Stimulated activated CD8-positive, alpha-beta memory T cell treated with anti-CD3 and anti-CD28 coated beads, Interleukin-4, amount 100 ng/mL, for 4 hours (primary cell): ENCODE measurements around the gene NBDY.
"Not testable (repeated sequence)": the region's sequence is repeated elsewhere in the genome, so short reads cannot be mapped to it uniquely, and the experiment has no call there.

Experiments
- DNase-seq, 2 donors: peaks; one replicate each; pipeline ENCODE4 v3.0.0-alpha.2; 2020; ENCODE audit warnings: low read depth in 2 of 2, low spot score in 1 of 2

NBDY gene

GRCh38 chrX:56729152-56729850 is at the start of gene NBDY:
TSS of gene NBDY (plus strand) at chrX:56729243. CDS start at chrX:56729354, 111 bp downstream.
- no peak for DNase-seq

- not testable (repeated sequence) for DNase-seq
Measured at GRCh38 chrX:56704530-56704929, 24.5 kb upstream of the NBDY start.

GRCh38 chrX:56726605-56727004 is 2.4 kb upstream of the NBDY start:
- no peak for DNase-seq

GRCh38 chrX:56727531-56727930 is 1.5 kb upstream of the NBDY start:
- DNase-seq, result no peak

- no peak for DNase-seq
Measured at GRCh38 chrX:56728321-56728720, 722 bp upstream of the NBDY start.

GRCh38 chrX:56728752-56729151 is 291 bp upstream of the NBDY start:
- peak; percentile 2 to 9 for DNase-seq

- DNase-seq, result peak; percentile 16 to 20
Measured at GRCh38 chrX:56733459-56734046, 4.5 kb downstream of the NBDY start.

- no peak for DNase-seq
Measured at GRCh38 chrX:56736219-56736618, 7.2 kb downstream of the NBDY start.

GRCh38 chrX:56738670-56739069 is 9.6 kb downstream of the NBDY start:
- no peak for DNase-seq

- no peak for DNase-seq
Measured at GRCh38 chrX:56744996-56745395, 16.0 kb downstream of the NBDY start.

GRCh38 chrX:56746996-56747395 is 18.0 kb downstream of the NBDY start:
- no peak for DNase-seq

GRCh38 chrX:56751071-56751470 is 22.0 kb downstream of the NBDY start:
- DNase-seq, result no peak

- no peak for DNase-seq
Measured at GRCh38 chrX:56757327-56757726, 28.3 kb downstream of the NBDY start.

GRCh38 chrX:56758456-56758855 is 29.4 kb downstream of the NBDY start:
- no peak for DNase-seq

GRCh38 chrX:56759736-56760409 is 30.8 kb downstream of the NBDY start:
- DNase-seq, result no peak

GRCh38 chrX:56760410-56761124 is 31.5 kb downstream of the NBDY start:
- DNase-seq, result not testable (repeated sequence)

- DNase-seq, result no peak
Measured at GRCh38 chrX:56761167-56761566, 32.1 kb downstream of the NBDY start.

GRCh38 chrX:56762220-56762619 is 33.2 kb downstream of the NBDY start:
- DNase-seq, result no peak

GRCh38 chrX:56762707-56763555 is 33.9 kb downstream of the NBDY start:
- no peak for DNase-seq

GRCh38 chrX:56763556-56764152 is 34.6 kb downstream of the NBDY start:
- DNase-seq, result peak in 1 of 2 donors; percentile 56
